Fibroblast of skin of right biceps (primary cell): Measurements from ENCODE around the gene SEMA4D.

Source experiments
- DNase-seq: peaks from one replicate; pipeline ENCODE4 v3.0.0-alpha.2; 2013

SEMA4D gene

DNA sequence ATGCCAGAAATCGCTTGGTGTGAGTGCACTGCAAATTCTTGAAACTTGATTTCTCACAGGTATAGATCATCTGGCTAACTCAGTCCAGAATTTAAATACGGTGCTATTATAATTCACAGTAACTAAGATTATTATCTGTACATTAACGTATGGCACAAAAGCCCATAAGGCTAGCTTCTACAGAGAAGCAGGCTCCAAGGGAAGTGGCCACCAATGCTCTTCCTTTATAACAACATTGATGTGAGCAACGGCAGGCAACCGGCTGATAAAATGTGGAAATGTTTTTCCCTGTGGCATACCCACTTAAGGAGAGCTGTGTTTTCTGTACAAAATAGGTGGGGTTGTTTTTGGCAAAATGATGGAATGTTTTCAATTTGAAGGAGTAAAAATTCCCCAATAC is 35.7 kb downstream of the SEMA4D start:
- no peak for DNase-seq

DNA sequence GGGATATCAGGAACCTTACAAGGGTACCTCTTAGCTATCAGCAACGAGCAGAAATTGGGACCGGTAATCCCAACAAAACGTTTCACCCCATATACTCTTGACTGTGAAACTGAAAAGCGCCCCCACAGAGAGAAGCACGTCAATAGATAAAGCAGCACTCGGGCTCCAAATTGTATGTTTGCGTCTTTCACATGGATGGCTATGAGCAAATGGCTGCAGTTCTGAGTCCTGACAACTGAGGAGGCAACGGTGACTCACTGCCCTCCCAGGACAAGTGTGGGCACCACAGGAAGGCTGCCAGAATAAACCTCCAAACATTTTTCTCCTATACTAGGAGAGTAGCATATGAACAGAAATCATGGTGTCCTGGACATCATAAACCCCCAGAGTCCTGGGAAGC is 36.6 kb downstream of the SEMA4D start:
- DNase-seq: peak; percentile 62

DNA sequence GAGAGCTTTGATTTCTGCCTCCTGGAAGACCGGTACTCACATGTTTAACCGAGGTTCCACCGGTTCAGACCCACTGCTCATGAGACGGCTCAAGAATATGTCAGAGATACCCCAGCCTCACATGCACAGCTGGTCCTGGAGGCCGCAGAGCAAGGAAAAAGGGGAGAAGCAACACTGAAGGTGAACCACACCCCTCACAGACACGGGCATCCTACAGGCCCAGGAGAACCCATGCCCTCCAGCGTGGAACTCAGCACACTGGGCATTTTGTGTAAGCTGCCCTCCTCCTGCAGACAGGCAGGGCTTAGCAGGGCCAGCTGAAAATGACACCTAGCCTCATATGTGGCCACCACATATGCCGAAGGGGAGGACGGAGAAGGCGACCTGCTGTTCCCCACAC is 37.4 kb downstream of the SEMA4D start:
- DNase-seq: no peak

DNA sequence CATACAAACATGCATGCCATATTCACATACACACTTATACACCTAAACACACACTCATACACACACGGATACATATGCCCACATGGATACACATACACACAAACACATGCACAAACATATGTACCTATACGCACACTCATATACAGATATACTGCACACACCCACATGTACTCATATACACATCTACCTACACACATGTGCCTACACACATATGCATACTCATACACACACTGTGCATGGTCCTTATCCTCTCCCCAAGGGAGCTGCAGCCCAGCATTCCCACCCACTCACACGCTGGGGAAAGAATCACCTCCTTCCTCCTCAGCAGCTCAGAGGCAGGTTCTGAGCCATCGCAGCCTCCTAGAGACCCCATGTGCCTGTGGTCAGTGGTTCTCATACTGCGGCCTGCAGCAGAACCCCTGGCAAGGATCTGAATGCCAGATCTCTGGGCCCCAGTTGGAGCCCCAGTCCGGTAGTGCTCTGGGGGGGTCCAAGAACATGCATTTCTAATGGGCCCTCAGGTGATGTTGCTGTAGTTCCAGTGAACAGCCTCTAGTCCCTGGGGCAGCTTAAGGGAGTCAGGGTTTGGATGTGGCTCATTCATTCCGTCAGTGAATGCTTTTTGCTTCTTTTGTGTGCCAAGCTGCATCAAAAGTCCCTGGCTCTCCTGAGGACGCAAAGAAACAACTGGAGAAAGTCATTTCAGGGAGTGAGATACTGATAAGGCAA is 39.0 kb downstream of the SEMA4D start:
- DNase-seq: no peak

DNA sequence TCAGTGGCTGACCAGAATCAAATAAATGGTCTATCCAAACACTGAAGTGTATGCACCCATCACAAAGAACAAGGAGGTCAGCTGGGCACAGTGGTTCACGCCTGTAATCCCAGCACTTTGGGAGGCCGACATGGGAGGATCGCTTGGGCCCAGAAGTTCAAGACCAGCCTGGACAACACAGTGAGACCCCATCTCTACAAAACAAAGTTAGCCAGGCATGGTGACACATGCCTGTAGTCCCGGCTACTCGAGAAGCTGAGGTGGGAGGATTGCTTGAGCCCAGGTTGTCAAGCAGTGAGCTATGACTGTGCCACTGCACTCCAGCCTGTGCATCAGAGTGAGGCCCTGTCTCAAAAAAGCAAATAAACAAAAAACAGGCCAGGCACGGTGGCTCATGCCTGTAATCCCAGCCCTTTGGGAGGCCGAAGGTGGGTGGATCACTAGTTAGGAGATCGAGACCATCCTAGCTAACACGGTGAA is 40.5 kb downstream of the SEMA4D start:
- DNase-seq: no peak

DNA sequence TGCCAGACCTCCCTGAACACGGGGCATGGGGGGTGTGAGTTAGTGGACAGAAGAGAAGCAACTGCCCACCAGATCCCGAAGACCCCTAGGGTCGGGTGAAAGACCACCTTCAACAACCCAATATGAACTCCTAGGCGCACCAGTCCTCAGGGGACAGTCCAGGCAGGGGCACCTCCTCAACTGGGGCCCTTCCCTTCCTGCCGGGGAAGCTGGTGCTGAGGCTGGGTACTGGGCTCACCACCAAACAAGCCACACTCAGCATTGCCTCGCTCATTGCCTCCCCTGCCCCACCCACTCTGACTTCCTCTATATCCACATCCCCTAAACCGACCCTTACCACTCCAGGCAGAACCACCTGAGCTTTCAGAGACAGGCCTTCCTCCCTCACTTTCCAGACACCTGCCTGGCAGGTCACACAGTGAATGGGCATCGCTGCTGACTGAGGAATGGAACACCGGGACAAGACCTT is 42.5 kb downstream of the SEMA4D start:
- no peak for DNase-seq

DNA sequence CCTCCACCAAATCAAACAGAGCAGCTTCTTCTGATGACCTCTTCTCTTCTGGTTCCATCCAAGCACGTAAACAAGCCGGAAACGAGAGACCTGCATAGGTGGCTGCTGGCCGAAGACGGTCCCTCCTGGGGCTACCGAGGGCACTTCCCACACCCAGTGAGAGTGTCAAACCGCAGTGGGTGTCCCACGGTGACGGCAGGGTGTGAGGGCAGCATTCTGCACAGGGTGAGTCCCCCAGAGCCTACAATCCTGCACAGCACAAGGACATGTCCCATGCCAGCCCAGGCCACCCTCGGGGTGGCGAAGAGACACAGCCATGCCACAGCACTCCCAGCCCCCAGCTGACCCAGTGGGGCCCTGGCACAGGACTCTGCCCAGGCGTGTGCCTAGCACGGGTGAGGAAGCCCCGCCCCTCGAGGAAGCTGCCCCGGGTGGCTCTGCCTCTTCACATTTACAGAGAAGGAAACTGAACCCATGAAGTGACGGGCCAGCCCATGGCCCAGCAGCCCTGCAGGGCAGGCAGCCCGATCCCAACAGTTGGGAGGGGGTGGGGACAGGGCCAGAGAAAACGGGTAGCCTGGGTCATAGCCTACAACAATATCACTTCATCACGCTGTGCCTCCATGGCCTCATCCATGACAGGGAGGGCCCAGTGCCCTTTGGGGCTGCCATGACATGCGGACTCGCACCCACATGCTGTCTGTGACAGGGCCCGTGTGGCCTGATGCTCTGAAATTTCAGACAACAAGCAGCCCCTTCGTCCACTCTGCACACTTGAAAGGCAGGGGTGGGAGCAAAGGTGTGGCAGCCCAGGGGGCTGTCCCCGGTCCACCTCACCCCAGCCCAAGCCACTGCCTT is 43.2 kb downstream of the SEMA4D start:
- DNase-seq: no peak

DNA sequence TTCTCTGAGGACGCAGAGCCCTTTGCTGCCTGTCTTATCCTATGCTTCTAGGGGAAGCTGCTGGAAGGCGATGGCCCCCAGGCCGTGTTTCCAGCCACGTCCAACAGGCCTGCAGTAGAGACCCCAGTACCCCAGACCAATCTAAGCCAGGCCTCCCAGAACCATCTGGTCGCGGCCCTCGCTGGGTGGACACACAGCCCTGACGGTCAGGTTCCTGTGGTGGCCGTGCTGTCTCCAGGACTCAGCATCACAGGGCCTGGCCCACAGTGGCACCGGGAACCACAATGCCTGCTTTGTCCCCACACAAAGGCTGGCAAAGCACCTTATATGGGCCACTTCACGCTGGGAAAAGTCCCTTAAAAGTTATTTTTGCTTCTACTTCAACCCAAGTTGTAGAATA is 44.5 kb downstream of the SEMA4D start:
- DNase-seq: no peak

DNA sequence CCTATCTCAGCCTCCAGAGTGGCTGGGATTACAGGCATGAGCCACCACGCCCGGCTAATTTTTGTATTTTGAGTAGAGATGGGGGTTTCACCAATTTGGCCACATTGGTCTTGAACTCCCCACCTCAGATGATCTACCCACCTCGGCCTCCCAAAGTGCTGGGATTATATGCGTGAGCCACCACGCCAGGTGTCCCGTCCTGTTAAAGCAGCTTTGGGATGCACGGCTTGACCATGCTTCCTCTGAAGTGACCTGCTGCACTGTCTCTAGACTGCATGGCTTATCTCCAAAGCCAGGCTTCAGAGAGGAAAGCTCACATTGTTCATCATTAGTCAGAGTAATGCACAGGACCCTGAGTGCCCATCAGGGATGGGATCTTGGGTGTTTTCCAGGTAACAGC is 45.4 kb downstream of the SEMA4D start:
- DNase-seq: no peak

DNA sequence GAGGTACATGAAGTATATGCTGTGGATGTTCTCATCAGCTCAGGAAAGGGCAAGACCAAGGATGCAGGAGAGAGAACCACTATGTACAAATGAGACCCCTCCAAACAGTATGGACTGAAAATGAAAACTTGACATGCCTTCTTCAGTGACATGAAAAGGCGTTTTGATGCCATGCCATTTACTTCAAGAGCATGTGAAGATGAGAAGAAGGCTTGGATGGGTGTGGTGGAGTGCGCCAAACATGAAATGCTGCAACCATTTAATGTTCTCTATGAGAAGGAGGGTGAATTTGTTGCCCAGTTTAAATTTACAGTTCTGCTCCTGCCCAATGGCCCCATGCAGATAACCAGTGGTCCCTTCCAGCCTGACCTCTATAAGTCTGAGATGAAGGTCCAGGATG is 47.7 kb downstream of the SEMA4D start:
- DNase-seq: no peak

DNA sequence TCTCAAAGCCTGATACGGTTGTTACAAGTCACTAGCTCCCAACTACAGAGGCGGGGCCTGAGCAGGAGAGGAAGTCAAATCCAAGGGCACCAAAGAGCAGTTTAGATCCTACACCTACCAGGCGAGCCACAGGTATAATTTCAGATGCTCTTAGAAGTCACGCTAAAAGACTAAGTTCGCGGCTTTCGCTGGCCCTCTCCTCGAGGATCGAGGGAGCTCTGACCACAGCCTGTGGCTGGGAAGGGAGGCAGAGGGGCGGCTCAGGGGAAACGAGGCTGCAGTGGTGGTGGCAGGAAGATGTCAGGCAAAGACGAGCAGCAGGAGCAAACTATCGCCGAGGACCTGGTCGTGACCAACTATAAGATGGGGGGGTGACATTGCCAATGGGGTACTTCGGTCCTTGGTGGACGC is 48.6 kb downstream of the SEMA4D start:
- DNase-seq: no peak

DNA sequence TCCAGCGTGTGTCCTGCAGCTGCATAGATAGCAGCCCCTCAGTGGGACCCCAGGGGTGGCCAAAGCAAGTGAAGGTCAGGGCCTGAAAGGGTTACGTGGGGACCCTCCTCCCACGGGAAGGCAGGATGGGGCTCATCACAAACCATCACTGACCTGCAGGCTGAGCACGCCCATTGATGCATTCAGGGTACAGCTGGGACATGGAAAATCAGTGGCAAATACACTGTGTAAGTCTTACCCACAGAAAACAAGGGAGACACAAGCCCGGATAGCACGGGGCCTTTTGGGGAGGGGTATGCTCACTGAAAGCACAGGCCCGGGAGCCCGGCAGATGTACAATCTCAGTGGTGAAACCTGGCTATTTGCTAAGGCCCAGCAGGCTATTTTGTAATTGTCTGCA is 49.1 kb downstream of the SEMA4D start:
- DNase-seq: no peak

DNA sequence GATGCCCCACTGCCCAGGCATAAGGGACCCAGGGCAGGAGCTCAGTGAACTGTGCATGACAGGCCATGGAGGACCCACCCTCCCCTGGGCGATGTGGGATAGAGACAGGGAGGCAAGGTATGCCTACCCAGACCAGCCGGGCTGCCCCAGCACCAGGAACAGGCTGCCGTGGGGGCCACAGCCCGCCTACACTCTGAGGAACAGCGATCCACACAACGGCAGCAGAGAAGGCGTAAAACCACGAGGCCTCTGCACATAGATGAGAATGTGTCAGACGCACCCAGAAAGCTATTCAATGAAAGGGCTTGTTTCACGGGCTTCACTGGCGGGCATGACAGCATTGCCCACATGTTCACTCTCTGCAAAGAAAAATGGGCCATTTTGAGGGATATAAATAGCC is 49.5 kb downstream of the SEMA4D start:
- no peak for DNase-seq

DNA sequence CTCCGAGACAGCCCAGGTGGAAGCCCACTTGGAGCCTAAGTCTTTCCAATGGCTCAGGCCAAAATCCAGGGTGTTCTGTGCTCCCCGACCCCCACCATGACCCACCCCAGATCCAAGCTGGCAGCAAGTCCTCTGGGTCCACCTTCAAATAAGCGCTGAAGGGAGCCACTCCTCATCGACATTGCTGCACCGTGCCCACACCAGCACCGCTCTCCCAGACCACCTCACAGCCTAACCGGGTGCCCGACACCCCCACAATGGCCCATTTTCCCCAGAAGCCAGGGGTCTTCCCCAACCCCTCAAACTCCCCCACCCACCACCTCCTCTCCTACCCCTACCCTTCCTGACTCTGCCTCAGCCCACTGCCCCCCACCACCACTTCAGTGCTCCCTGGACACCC is 50.5 kb downstream of the SEMA4D start:
- DNase-seq: no peak

DNA sequence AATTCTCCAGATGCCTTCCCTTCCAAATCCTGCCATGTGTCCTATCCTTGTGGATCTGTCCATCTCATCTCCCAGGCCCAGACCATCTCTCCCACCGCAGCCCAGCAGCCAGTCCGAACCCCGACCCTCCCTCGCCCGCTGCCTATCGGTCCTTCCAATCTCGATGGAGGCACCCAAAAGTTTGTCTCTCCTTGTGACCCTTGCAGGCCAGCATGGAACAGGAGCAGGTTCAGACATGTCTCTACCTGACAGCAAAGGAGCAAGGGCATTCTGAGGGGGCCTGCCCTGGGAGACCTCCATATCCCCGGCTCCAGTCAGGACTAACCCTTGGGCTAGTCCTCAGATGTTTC is 51.0 kb downstream of the SEMA4D start:
- no peak for DNase-seq

DNA sequence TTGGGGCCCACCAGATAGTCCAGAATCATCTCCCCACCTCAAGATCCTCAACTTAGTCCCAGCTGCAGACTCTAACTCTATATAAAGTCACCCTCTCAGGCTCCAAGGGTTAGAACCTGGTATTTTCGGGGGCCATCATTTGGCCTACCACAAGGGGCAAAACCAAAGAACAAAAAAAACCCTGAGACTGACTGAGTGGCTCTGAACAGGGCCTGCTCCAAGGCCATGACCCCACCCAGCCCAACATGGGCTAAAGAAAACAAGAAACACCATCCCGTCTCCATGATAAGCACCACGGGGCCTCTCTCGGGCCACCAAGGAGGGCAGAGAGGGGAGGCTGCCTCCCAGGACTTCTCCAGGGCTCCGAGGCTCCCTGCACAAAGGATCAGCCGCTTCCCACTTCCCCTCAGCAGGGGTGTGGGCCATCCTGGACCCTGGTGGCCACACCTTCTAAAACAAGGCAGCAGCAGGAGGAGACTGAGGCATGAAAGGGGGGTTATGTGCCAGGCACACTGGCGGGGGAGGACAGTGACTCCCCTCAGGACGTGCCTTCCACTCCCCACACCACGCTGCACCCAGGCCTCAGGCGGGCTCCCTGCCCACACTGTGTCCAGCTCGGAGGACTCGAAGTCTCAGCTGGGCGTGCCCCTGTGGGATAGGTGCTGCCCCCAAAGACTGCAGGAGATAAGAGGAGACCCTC is 51.5 kb downstream of the SEMA4D start:
- no peak for DNase-seq

DNA sequence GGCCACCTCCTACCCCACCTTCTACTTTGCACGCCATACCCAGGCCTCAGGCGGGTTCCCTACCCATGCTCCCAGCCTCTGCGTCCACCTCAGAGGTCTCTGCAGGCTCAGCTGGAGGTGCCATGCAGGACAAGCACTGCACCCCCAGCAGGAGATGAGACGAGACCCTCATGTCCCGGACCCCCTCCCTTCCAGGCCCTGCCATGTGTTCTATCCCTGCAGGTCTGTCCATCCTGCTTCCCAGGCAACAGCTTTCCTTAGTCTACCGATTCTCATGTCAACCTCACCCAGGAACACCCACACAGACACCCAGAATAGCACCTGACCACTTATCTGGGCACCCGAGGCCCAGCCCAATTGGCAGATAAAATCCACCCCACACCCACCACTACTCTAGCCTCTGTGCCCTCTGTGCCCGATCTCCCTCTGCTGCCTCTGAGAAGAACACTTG is 52.1 kb downstream of the SEMA4D start:
- no peak for DNase-seq

DNA sequence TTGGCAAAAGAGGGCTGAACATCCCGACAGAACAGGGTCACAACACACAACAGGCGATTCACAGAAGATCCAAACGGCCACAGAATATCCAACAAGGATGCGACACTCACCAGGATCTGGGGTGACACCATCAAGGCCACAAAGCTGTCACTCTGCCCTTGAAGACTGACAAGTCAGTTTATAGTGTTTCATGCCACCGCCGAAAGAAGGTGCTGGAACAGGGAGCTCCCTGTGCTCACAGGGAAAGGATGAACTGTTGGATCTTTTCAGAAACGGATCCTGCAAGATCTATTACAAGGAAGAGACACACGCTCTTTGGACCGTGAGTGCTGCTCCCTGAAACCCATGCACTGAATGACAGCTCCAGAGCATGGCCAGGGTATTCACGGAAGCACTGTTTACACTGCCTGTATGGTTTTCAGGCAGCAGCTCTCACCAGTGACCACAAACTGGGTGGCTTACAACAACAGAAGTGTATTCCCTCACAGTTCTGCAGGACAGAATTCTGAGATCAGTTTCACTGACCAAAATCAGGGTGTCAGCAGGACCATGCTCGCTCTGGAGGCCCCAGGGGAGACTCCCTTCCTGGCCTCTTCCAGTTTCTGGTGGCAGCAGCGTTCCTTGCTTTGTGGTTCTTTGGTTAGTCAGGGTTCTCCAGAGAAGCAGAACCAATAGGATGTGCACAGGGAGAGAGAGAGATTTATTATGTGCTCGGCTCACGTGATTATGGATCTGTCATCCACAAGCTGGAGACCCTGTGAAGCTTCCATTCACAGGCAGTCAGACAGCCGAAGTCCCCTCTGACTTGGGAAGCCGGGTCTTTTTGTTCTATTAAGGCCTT is 52.8 kb downstream of the SEMA4D start:
- peak; percentile 13 for DNase-seq

DNA sequence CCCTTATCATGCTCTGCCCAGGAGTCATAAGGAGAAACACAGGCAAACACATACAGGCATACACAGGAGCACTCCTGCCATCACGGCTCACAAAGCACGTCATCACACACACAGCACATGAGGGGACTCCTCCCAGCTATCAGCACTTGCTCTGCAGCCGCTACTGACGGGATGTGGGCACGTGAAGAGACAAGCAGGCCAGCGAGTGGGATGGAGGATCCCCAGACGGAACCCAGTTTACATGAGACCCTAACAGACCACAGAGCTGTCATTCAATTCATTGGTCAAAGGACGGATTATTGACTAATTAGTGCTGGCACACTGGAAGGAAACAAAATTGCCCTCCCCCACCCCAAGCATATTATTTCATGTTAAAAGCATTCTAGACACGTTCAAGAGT is 53.6 kb downstream of the SEMA4D start:
- DNase-seq: peak; percentile 26

DNA sequence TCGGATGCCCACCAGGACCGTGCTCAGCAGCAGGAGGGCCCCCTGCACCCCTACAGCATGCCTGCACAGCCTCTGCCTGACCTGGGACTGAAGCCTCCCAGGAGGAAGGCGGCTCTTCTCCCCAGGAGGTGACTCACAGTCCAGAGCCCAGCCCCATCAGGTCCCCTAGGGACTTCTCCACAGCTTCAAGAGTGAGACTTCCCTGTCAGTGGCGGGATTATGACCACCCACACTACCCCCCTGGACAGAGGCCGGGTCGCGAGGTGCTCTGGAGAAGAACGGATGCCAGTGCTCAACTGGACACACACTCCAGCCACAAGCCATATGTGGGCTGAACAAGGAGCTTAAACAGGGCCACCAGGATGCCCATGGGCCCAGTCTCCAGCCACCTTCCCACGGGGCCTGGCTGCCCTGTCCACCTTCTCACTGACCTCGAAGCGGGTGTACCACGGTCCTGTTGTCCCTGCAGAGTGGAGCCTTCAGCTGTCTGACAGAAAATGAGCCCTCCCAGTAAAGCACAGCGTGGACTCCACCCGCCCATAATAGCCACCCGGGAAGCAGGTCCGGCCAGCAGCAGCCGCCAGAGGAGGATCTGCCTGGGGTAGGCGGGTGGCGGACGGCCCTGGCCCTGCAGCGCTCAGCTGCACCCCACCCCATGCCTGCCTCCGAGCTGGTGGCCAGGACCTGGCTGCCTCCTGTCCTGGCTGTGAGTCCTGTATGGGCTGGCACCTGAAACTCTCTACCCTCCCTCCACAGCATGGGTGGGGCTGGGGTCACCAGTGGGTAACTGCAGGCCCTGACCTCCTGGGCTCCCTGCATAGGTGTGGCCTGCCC is 54.7 kb downstream of the SEMA4D start:
- DNase-seq: peak; percentile 73

DNA sequence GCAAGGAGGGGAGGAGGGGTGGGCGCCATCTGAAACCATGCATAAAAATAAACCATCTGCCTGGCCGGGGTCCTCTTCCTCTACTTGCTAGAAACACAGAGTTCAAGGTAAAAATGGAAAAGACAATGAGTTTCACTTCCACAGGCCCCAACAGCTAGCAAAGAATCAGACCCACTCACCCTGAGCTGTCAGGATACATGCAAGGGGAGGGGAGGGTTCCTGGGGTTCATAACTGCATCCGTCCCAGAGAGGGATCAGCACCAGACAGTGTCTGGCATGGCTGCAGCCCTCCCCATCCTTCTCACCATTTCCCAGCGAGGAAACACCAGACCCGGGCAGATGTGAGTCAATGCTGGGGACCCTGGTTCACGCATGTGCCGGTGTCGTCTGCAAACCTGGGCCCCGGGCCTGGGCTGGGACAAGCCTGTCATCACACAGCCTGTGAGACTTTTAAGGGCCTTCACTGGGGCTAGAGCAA is 55.4 kb downstream of the SEMA4D start:
- peak; percentile 28 for DNase-seq

DNA sequence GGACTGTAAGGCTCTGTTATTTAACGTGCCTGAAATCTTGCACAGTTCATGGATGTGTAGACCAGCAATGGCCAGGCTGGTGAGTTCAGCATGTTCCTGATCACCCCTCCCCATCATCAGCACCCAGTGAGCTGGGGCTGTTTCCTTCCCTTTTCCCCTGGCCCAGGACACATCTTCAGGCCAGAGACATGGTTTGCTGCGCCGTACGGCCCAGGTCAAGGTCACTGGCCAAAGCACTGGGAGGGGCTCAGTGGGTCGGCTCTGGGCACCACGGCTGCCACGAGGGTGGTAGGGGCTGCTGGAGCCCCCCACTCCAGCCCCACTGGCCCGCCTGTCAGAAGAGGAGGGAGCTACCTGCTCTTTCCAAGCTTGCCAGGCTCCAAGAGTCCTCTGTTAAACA is 55.9 kb downstream of the SEMA4D start:
- DNase-seq: no peak
